HepG2 (cell line): ENCODE data around the gene ZNF341. TPM values are rescaled to one million over a fixed set of nuclear protein-coding genes. Genes with fewer than 3 reads are reported as not detected.

ENCODE experiments used
- ATAC-seq: fragments of 200-7000 bp; cut with Tn5 transposase; 3 replicates; pipeline ENCODE4 v1.9.1; 2020; ENCODE audit warnings: mild to moderate bottlenecking, moderate library complexity
- BruUV-seq: library from RNA; stranded (reverse); fragments of 400-500 nt; replicated peaks from 2 replicates; lab custom pipeline; 2021; lab: Mats Ljungman, UMichigan
- CTCF ChIA-PET: fragments of 300-600 bp; formaldehyde crosslinking; extraction: SDS; loops from one replicate; lab custom pipeline; 2021; ENCODE audit warnings: low total read pairs, inconsistent platforms, low intra/inter-chr PET ratio; lab: Yijun Ruan, JAX
- POLR2A ChIA-PET: fragments of 350-600 bp; sonication (Branson Sonifier 250); formaldehyde crosslinking; loops from one replicate; lab custom pipeline; 2020; ENCODE audit warnings: antibody characterized with exemption, inconsistent platforms; lab: Yijun Ruan, JAX
- DNase-seq: peaks from one replicate; pipeline ENCODE4 v3.0.0-alpha.2; 2015; ENCODE audit warnings: low spot score
- FAIRE-seq: peaks from 3 replicates; lab custom pipeline; 2011; peaks lifted over from hg19 to GRCh38; lab: Jason Lieb, UNC
- H2AFZ ChIP-seq: one replicate; pipeline ENCODE4 v1.6.1; 2011; ENCODE audit warnings: low read length, inconsistent platforms
- H3K27ac ChIP-seq: fragments of 300-600 bp; 3 replicates; pipeline ENCODE4 v1.8.0; 2011; ENCODE audit warnings: mixed run types, mild to moderate bottlenecking, mixed read lengths, low read length, inconsistent platforms; ENCODE audit not compliant: insufficient read depth; ENCODE audit errors: extremely low read length
- H3K27me3 ChIP-seq, 2 experiments: fragments of 200-600 bp in 1 of 2; 2 replicates in 1 of 2; 3 replicates in 1 of 2; pipeline versions ENCODE4 v1.6.0 to v1.8.0; 2011; ENCODE audit warnings: low read length in 2 of 2, mild to moderate bottlenecking in 2 of 2, moderate library complexity in 2 of 2, inconsistent platforms in 1 of 2; ENCODE audit not compliant: insufficient read depth in 2 of 2, control insufficient read depth in 1 of 2
- H3K36me3 ChIP-seq, 2 experiments: fragments of 200-600 bp in 1 of 2; replicated peaks in 1 of 2; 2 replicates in 1 of 2; 3 replicates in 1 of 2; pipeline versions ENCODE4 v1.5.1 to v1.8.0; 2011; ENCODE audit warnings: low read length in 2 of 2, inconsistent platforms in 1 of 2; ENCODE audit not compliant: insufficient read depth in 2 of 2, control insufficient read depth in 1 of 2
- H3K4me1 ChIP-seq: 2 replicates; pipeline ENCODE4 v1.5.1; 2012; ENCODE audit warnings: low read length, inconsistent platforms; ENCODE audit not compliant: insufficient read depth
- H3K4me2 ChIP-seq: 2 replicates; pipeline ENCODE4 v1.6.0; 2011; ENCODE audit warnings: low read depth, low read length, inconsistent platforms
- H3K4me3 ChIP-seq, 3 experiments: fragments of 200-600 bp in 1 of 3; sonication (generic), shearing (Covaris generic) in 1 of 3; replicated peaks in 1 of 3; 2 replicates each; pipeline ENCODE4 v1.5.1; 2011 to 2016; ENCODE audit warnings: low read length in 3 of 3, inconsistent platforms in 2 of 3, low read depth in 2 of 3, mild to moderate bottlenecking in 2 of 3, control low read depth in 1 of 3, mixed read lengths in 1 of 3; ENCODE audit not compliant: insufficient read depth in 1 of 3
- H3K79me2 ChIP-seq: one replicate; pipeline ENCODE4 v1.6.1; 2011; ENCODE audit warnings: low read length, inconsistent platforms; ENCODE audit not compliant: insufficient read depth
- H3K9ac ChIP-seq: 2 replicates; pipeline ENCODE4 v1.6.0; 2011; ENCODE audit warnings: mild to moderate bottlenecking, low read depth, low read length, inconsistent platforms; ENCODE audit not compliant: insufficient read depth
- H3K9me3 ChIP-seq: 2 replicates; pipeline ENCODE4 v1.5.1; 2012; ENCODE audit warnings: mild to moderate bottlenecking, low read length
- H4K20me1 ChIP-seq: 2 replicates; pipeline ENCODE4 v1.6.0; 2011; ENCODE audit warnings: inconsistent platforms, mild to moderate bottlenecking, low read length, moderate library complexity; ENCODE audit not compliant: insufficient read depth
- CBX5 ChIP-seq: sonication (generic); formaldehyde crosslinking; IDR thresholded peaks from 2 replicates; pipeline ENCODE4 v1.4.0; 2020; ENCODE audit warnings: missing genetic modification reagents, borderline replicate concordance
- CEBPB ChIP-seq: IDR thresholded peaks from 2 replicates; pipeline ENCODE4 v1.6.1; 2011; ENCODE audit warnings: low read depth, low read length, improper control_type of control experiment, borderline replicate concordance
- EEA1 ChIP-seq: sonication (generic); formaldehyde crosslinking; IDR thresholded peaks from 2 replicates; pipeline ENCODE4 v1.5.1; 2020; ENCODE audit warnings: mild to moderate bottlenecking, missing genetic modification reagents, borderline replicate concordance
- EP300 ChIP-seq, 3 experiments: sonication (generic) in 1 of 3; formaldehyde crosslinking in 1 of 3; IDR thresholded peaks; 2 replicates each; pipeline versions ENCODE4 v1.5.1 to v1.6.1; 2011 to 2020; ENCODE audit warnings: low read depth in 2 of 3, low read length in 2 of 3, borderline replicate concordance in 1 of 3, improper control_type of control experiment in 1 of 3, mild to moderate bottlenecking in 1 of 3, missing genetic modification reagents in 1 of 3, moderate library complexity in 1 of 3
- HNF1B ChIP-seq: sonication (generic); formaldehyde crosslinking; IDR thresholded peaks from 2 replicates; pipeline ENCODE4 v1.5.1; 2020; ENCODE audit warnings: mild to moderate bottlenecking, moderate library complexity, missing genetic modification reagents
- KDM5B ChIP-seq: sonication (generic); formaldehyde crosslinking; IDR thresholded peaks from 2 replicates; pipeline ENCODE4 v1.4.0; 2020; ENCODE audit warnings: missing genetic modification reagents, mild to moderate bottlenecking, borderline replicate concordance
- NCOA1 ChIP-seq: sonication (generic); formaldehyde crosslinking; IDR thresholded peaks from 2 replicates; pipeline ENCODE4 v1.9.0; 2021; ENCODE audit warnings: missing genetic modification reagents
- RAD51 ChIP-seq: fragments of 450-650 bp; IDR thresholded peaks from 2 replicates; pipeline ENCODE4 v1.6.1; 2016; ENCODE audit warnings: borderline replicate concordance
- SALL1 ChIP-seq: sonication (generic); formaldehyde crosslinking; IDR thresholded peaks from 2 replicates; pipeline ENCODE4 v1.8.0; 2022; ENCODE audit warnings: mild to moderate bottlenecking, missing genetic modification reagents
- SIX1 ChIP-seq: sonication (generic); formaldehyde crosslinking; IDR thresholded peaks from 2 replicates; pipeline ENCODE4 v1.4.0; 2020; ENCODE audit warnings: missing genetic modification reagents, borderline replicate concordance
- SNAPC2 ChIP-seq: sonication (generic); formaldehyde crosslinking; IDR thresholded peaks from 2 replicates; pipeline ENCODE4 v1.8.1; 2022; ENCODE audit warnings: mild to moderate bottlenecking, missing genetic modification reagents
- ZNF101 ChIP-seq: sonication (generic); formaldehyde crosslinking; IDR thresholded peaks from 2 replicates; pipeline ENCODE4 v1.4.0; 2020; ENCODE audit warnings: mild to moderate bottlenecking, low read depth, missing genetic modification reagents, borderline replicate concordance
- ZNF331 ChIP-seq: sonication (generic); formaldehyde crosslinking; IDR thresholded peaks from 2 replicates; pipeline ENCODE4 v1.4.0; 2020; ENCODE audit warnings: missing genetic modification reagents
- ZNF33B ChIP-seq: sonication (generic); formaldehyde crosslinking; IDR thresholded peaks from 2 replicates; pipeline ENCODE4 v1.5.1; 2020; ENCODE audit warnings: mild to moderate bottlenecking, missing genetic modification reagents
- ZNF383 ChIP-seq: sonication (generic); formaldehyde crosslinking; IDR thresholded peaks from 2 replicates; pipeline ENCODE4 v1.4.0; 2020; ENCODE audit warnings: missing genetic modification reagents, mild to moderate bottlenecking, borderline replicate concordance
- ZNF468 ChIP-seq: sonication (generic); formaldehyde crosslinking; IDR thresholded peaks from 2 replicates; pipeline ENCODE4 v1.8.0; 2022; ENCODE audit warnings: mild to moderate bottlenecking, moderate library complexity, missing genetic modification reagents
- ZNF629 ChIP-seq: sonication (generic); formaldehyde crosslinking; conservative IDR thresholded peaks from 2 replicates; pipeline ENCODE4 v1.5.0; 2020; ENCODE audit warnings: missing genetic modification reagents
- ZNF687 ChIP-seq: sonication (generic); formaldehyde crosslinking; IDR thresholded peaks from 2 replicates; pipeline ENCODE4 v1.5.1; 2020; ENCODE audit warnings: mild to moderate bottlenecking, missing genetic modification reagents, moderate library complexity
- WGBS: methylation state at CpG from one replicate; pipeline ENCODE4 v1.1.6; 2017; ENCODE audit warnings: low lambda C conversion rate; 5-methylcytosine and 5-hydroxymethylcytosine counted together
- in situ Hi-C: cut with HindIII; loops from 2 replicates; pipeline ENCODE4 v1.10.0; 2017; ENCODE audit warnings: low pct_unique_long_range_greater_than_20kb; ENCODE audit not compliant: extremely low pct_ligation_motif_present
- intact Hi-C: fragments of 100-400 bp; cut with micrococcal nuclease; formaldehyde crosslinking; loops from one replicate; pipeline ENCODE4 v1.10.0; 2022; ENCODE audit not compliant: unreplicated experiment
- polyA plus RNA-seq, 8 experiments: library from polyadenylated mRNA; depleted of rRNA in 3 of 8; stranded (reverse) in 7 of 8; unstranded in 1 of 8; fragments of >200 nt; fragmentation: Illumina TruSeq in 4 of 8; extraction: Trizol in 4 of 8; gene quantifications; 2 replicates each; pipeline versions ENCODE4 v1.2.1 to v1.2.3, GENCODE V29; 2011 to 2016; ENCODE audit warnings: low read depth in 4 of 8, missing spikeins in 1 of 8, mixed read lengths in 1 of 8; ENCODE audit not compliant: insufficient read depth in 1 of 8
- total RNA-seq, 5 experiments: library from RNA; depleted of rRNA; stranded (reverse); fragments of >200 nt; fragmentation: Illumina TruSeq; extraction: Trizol; gene quantifications; 2 replicates each; pipeline ENCODE4 v1.2.3, GENCODE V29; 2016; ENCODE audit warnings: low read depth in 1 of 5

The ZNF341 gene
- total and polyA plus RNA-seq, 2 of the 13 experiments (the other 11 are each of a cell fraction or from before 2014, with no cell fraction given) = 1.1 to 2.2 TPM

- TF ChIP-seq ZNF629 (CRISPR knock-in tag) (peak; percentile 70), ZNF383 (no peak), EP300 (IDR thresholded peaks at IDR 0.05; ENCODE audit: low read depth in 2 of 2, low read length in 2 of 2) (no peak), EP300 (CRISPR knock-in tag; IDR thresholded peaks at IDR 0.05; ENCODE audit: borderline replicate concordance) (0 out of 2 replicates have a peak, but pooled peaks have one; percentile 22), NCOA1 (CRISPR knock-in tag) (no peak), ZNF101 (CRISPR knock-in tag) (no peak), CEBPB (no peak), ZNF33B (CRISPR knock-in tag) (no peak), SALL1 (CRISPR knock-in tag) (no peak), SNAPC2 (CRISPR knock-in tag) (no peak), KDM5B (CRISPR knock-in tag) (no peak), SIX1 (CRISPR knock-in tag) (no peak)
Measured at GRCh38 chr20:33827109-33827508, 95.3 kb downstream of the ZNF341 start (continued).

GRCh38 chr20:33827634-33828325 is 96.0 kb downstream of the ZNF341 start:
- peaks cover 4 to 8% of the 10 kb centered on the region in 2 experiments; a peak in 2 of 5 replicates for H3K36me3 ChIP-seq
- in situ Hi-C loops (no loop called here), intact Hi-C loops (loop anchor here (10.0 kb wide), 1 partner anchor 77 kb away; no protein-coding TSS in a partner anchor)
- BruUV-seq = no TSS peak
- H2AFZ ChIP-seq = no peak overlapping the region
- H4K20me1 ChIP-seq = peaks cover 34% of the 10 kb centered on the region
- H3K27ac ChIP-seq = no peak overlapping the region
- no peaks in the 10 kb centered on the region for H3K27me3 ChIP-seq
- ATAC-seq (no peak), FAIRE-seq (no peak), DNase-seq (no peak)
- no peak overlapping the region for H3K9ac ChIP-seq
- CTCF ChIA-PET = no interaction called here
- peaks cover 71% of the 10 kb centered on the region for H3K79me2 ChIP-seq
- no peak overlapping the region for H3K4me3 ChIP-seq
- peaks cover 60% of the 10 kb centered on the region for H3K4me1 ChIP-seq
- 98% methylated on average over 4 of the region's 4 CpGs for WGBS
- no peak overlapping the region for H3K4me2 ChIP-seq
- no peaks in the 10 kb centered on the region for H3K9me3 ChIP-seq
- POLR2A ChIA-PET = interaction anchor here (7.1 kb wide), 1 partner anchor 16 kb away, joined by 140 read pairs; the partner anchor contains the start of gene CHMP4B
- TF ChIP-seq RAD51 = no peak
- no peak for TF ChIP-seq EEA1 (CRISPR knock-in tag)
- TF ChIP-seq ZNF331 (CRISPR knock-in tag) = no peak
- no peak for TF ChIP-seq CBX5
- TF ChIP-seq ZNF687 (CRISPR knock-in tag) = no peak
- no peak for TF ChIP-seq ZNF468 (CRISPR knock-in tag)
- 0 out of 2 replicates have a peak, but pooled peaks have one; percentile 6 for TF ChIP-seq HNF1B
